ENCODE measurements around the gene METTL16.
"Not testable (repeated sequence)": the region's sequence is repeated elsewhere in the genome, so short reads cannot be mapped to it uniquely, and the experiment has no call there.

Gene METTL16

DNA sequence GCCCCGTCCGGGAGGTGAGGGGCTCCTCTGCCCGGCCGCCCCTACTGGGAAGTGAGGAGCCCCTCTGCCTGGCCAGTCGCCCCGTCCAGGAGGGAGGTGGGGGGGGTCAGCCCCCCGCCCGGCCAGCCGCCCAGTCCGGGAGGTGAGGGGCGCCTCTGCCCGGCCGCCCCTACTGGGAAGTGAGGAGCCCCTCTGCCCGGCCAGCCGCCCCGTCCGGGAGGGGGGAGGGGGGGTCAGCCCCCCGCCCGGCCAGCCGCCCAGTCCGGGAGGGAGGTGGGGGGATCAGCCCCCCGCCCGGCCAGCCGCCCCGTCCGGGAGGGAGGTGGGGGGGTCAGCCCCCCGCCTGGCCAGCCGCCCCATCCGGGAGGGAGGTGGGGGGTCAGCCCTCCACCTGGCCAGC lies 64.2 kb downstream of the METTL16 start:
- not testable (repeated sequence) for DNase-seq

DNA sequence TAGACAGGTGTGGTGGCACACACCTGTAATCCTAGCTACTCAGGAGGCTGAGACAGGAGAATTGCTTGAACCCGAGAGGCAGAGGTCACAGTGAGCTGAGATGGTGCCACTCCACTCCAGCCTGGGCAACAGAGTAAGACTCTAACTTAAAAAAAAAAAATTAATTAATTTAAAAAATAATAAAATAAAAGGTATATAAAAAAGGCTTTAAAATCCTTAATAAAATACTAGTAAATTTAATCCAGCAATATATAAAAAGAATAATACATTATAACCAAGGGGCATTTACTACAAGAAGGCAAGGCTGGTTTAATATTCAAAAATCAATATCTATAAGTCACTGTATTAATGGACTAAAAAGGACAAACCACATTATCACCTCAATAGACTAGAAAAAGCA lies 66.0 kb downstream of the METTL16 start:
- DNase-seq = no peak

DNA sequence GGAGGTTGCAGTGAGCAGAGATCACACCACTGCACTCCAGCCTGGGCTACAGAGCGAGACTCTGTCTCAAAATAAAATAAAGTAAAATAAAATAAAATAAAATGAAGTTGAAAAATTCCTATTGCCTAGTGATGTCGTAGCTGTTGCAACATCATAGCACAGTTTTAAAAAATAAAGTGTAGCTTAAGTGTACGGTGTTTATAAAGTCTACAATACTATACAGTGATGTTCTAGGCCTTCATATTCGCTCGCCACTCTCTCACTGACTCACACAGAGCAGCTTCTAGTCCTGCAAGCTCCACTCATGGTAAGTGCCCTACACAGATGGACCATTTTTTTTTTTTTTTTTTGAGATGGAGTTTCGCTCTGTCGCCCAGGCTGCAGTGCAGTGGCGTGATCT lies 67.3 kb downstream of the METTL16 start:
- no peak for DNase-seq

DNA sequence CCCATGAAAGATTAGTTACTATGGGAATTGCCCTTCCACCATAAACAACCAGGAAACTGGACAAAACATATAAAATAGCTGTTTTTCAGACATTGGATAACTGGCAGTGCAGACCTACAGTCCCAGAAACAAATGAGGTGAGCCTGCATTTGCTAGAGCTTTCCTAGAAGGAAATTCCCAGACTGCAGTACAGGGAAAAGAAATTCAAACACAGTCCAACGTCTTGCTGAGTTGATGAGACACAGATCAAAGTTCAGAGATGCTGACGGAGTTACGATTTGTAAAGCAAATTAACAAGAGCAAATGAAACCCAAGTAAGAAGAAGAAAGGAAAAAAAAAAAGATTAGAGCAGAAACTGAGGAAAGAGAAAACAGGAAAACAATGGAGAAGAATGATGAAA lies 69.5 kb downstream of the METTL16 start:
- no peak for DNase-seq

DNA sequence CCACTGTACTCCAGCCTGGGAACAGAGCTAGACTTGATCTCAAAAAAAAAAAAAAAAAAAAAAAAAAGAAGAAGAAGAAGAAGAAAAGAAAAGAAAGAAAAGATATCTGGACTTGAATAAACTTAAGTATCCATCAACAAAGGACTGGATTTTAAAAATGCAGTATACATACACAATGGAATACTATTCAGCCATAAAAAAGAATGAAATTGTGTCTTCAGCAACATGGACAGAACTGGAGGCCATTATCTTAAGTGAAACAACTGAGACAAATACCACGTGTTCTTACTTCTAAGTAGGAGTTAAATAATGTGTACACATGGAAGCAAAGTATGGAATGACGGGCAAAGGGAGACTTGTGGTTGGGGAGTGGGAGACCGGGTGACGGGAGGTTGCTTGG lies 70.8 kb downstream of the METTL16 start:
- DNase-seq = no peak

DNA sequence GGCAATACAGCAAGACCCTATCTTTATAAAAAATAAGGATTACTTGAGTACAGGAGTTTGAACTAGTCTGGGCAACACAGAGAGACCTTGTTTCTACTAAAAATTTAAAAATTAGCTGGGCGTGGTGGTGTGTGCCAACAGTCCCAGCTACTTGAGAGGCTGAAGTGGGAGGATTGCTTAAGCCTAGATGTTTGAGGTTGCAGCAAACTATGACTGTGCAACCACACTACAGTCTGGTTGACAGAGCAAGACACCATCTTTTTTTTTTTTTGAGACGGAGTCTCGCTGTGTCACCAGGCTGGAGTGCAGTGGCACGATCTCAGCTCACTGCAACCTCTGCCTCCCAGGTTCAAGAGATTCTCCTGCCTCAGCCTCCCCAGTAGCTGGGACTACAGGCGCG lies 71.7 kb downstream of the METTL16 start:
- DNase-seq = not testable (repeated sequence)

DNA sequence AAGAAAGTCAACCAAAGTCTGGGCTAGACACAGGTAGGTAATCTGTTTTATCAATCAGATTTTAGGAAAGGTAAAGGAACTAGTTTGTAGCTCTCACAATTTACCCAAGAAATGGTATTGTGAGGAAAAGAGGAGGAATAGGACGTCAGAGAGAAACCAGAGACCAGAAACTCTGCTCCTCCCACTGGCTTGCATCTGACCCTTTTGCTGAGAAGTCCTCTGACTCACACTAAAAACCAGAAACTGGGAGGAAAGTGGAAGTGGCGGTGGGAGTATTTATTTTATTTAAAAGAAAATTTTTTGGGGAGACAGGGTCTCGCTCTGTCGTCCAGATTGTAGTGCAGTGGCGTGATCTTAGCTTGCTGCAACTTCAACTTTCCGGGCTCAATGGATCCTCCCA lies 72.9 kb downstream of the METTL16 start:
- DNase-seq = no peak

DNA sequence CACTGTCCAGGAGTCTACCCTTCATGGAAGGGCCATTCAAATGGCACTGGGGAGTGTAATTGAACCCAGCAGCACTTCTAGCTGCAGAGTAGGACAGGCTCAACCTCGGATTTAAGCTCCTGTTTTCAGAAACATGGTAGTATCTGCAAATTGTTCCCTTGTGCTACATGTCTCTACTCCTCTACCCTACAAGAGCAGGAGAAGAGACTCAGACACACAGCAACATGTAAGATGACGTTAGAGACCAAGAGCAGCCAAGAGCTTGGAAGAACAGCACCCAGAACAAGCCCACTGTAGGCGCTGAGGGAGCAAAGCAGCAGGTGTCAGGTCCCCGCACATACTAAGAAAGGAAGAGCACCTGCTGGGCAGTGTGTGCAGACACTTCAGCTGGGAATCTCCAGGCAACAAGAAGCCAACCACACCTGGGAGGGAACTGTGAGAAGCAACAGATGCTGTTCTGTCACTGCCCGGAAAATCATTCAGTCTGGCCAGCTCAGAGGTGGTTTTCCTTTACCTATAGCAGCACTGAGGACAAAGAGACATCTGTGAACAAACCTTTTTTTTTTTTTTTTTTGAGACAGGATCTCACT lies 75.3 kb downstream of the METTL16 start:
- no peak for DNase-seq

DNA sequence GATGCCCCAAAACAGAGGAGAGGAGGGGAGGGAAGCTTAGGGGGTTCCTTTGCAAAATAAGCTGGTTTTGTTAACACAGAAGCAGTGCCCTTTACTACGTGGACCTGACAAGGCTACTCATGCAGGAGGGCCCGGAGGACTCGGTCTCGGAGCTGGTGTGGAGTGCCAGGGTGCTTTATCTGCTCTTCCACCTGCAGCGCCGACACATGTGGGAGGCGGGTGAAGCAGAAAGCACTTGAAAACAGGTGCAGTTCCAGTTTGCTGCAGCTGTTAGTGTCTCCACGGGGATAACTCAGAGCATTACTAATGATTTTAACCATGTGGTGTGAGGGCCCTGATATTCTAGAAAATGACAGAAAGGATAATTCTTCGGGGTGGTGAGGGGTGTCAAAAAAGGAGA lies 75.8 kb downstream of the METTL16 start:
- no peak for DNase-seq

DNA sequence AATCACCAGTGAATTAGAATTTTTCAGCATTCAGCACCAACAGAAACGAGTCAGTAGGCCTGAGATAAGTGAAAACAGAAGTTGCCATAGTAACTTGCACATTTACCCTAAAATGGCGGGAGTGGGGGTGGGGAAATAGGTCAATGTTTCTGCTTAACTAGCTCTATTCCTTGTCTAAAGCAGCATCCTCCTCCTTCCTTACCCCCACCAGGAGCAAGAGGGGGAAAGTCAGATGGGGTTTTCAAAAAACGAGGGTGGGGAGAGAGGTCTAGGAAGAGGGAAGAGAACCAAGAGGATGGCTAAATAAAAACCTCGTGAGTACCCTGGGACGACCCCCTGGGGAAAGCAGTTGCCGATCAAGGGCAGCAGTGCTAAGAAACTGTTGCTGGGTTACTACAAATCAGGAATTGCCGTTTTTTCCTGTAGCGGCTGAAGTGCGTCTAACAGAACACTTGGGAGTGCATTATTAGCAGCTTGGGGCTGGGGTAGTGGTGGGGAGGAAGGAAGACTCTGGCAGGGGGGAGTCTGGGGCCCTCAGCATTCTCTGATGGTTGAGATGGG lies 76.4 kb downstream of the METTL16 start:
- DNase-seq = no peak

DNA sequence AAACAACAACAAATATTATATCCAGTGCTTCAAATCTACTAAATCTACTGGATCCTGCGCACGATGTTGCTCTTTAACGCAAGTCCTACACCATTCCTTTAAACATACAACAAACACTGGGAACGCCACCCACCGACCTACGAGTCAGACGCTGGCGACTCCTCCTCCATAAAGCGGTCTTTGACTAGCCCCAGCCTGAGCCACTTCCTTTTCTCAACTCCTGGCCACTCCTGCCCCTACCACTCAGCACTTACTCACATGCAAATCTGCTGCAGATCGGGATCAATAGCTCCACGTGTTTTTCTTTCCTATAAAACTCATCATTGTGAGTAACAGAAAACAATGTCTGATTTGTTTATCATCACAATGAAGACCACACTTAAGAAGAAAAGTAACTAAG lies 78.0 kb downstream of the METTL16 start:
- DNase-seq = no peak

DNA sequence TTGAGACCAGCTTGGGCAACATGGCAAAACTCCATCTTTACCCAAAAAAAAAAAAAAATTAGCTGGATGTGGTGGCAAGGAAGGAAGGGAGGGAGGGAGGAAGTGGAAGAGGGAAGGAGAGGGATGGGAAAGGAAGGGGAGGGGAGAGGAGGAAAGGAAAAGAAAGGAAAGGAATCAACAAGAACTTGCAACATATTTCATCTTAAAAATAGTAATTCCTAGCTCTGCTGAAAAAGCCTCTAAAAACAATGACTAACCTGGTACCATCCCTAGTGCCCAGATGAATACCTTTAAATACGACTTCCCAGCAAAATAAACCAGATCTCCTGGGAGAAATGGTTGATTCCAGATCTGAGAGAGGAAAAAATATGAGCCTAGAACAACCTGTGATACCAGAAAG lies 83.8 kb downstream of the METTL16 start:
- no peak for DNase-seq

DNA sequence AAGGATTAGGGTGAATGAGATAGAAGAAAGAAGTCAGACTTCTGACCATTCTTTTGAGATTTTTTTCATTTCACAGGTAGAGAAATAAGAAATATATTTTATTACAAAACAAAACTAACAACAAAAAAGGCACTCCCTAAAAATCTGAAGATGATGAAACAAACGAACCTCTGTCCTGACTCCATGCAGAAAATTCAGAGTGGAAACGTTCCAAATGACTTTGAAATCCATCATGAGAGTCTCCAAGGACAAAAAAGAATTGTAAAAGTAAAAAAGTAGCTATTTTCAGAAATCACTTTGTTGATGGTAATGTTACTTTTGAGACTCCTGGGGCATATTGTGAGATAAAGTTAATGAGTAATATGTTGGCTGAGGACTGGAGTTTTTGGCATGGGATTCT lies 84.5 kb downstream of the METTL16 start:
- no peak for DNase-seq

DNA sequence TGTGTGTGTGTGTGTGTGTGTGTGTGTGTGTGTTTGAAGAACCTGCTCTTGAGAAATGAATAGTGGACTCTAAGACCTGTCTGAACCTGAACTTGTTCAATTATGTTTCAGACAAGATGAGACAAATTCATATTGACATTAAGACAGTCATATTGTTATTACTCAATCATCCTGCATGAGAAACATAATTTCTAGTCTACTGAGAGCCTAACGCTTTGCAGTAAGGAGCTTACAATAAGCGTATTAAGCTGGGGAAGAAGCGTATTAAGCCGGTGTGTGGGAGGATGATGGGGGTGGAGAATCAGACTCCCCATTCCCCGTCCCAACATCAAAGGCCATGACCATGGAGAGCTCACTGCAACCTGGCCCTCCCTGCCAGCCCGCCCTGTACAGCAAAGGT lies 88.4 kb downstream of the METTL16 start:
- no peak for DNase-seq

DNA sequence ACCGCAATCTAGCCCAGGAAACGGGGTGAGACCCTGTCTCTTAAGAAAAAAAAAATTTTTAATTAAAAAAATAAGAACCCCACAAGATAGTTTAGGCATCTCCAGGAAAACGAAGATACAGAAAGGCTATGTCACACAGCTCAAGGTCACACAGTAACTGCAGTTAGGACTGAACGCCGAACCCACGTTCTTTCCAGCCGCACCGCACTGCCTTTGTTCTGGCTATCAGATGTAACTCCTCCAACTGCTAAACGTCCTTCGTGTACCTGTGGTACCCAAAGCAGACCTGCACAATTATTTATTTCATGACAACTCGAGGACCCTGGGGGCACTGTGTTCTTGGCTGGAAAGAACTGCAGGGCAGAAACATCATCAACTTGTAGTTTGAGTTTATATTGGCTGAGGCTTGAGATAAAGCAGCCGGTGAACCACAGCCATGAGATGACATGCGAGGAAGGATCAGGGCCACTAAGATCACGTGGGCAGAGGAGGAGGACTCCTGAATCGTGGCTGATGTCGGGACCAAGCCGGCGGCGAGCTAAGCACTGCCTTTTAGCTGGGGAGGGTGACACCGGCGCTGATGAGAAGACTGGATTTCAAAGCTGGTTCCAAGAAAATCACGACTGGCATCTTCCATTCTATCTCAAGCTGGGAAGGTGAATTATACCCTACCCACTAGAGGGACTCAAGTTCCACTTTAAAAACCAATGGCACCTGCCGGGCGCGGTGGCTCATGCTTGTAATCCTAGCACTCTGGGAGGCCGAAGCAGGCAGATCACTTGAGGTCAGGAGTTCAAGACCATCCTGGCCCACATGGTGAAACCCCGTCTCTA lies 90.2 kb downstream of the METTL16 start:
- DNase-seq = no peak

DNA sequence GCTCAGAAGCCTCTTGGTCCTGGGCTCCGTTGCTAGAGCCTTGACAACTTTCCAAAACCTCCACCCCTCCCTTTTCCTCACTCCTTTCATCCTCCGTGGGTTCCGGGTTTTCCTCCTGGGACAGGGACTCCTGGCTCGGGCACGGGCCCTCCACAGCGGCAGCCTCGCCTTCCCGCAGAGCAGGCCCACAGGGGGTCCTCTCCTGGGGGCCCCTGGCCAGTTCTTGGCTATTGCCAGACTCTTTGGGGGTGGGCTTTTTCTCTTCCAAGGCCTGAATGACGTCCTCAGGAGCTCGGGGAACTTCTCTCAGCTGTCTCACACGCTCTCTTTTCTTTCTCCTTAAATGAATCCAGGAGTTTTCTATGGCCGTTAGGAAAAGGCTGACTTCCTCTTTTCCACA lies 91.5 kb downstream of the METTL16 start:
- no peak for DNase-seq

DNA sequence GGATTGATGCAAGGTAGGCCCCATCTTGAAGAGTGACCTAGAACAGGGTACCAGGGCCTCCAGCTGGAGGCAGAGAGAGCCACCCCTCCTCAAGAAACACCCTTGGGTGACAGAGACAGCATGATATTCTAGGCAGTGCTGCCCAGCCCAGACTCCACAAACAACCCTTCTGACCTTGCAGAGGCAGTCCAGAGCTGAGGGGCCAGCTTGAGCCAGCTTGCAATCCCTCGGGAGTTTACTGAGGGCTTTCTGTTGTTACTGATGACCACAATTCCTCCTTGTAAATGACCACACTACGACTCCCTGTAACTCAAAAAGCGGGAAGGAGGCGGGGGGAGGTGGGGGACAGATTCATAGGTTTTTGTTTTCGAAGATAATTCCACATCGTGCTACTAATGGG lies 92.2 kb downstream of the METTL16 start:
- no peak for DNase-seq

DNA sequence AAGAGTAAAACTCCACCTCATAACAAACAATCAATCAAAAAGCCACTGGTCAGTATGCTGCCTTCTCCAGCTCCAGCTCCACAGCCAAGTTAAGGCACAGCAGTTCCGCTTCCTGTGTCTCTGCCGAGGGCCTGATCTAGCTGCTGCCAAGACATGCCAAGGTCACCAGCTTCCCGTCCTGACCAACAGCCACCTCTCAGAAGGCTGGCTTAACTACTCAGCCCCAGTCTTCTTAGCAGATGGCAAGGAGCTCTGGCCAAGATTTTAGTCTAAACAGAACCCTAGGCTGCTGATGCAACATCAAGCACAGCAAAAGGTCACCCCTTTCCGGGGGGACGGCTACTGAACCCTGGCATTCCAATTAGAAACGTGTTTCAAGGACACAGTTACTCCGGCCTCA lies 93.1 kb downstream of the METTL16 start:
- no peak for DNase-seq

DNA sequence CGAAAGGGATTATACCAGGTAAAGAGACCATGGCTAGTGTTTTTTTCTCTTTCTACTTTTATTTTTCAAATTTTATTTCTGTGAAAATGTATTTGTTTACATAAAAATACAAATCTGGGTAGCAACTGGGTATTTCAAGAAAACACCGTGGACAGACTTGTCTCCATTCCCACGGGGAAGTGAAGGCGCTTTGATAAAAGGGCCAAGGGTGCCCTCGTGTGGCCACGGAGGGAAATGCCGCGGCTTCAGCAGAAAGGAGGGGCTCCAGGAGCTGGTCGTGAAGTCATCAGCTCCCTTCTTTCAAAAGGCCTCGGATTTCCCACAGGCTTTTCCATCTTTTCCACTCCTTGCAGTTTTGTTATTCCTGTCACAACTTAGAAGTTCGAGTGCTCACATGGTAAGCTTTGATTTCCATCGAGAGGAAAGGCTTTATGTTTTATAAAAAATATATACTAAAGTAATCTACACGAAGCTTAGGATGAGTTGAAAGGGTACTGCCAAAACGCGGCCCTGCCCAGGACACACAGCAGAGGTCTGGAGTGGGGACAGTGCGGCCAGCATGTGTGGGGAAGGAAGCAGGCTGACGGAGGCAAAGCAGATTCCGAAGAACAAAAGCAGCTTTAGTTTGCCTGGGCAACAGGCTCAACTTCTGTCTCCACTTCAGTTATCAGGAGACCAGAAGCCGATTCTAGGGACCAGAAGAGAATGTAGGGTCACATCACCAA lies 95.5 kb downstream of the METTL16 start:
- DNase-seq = peak; percentile 91

DNA sequence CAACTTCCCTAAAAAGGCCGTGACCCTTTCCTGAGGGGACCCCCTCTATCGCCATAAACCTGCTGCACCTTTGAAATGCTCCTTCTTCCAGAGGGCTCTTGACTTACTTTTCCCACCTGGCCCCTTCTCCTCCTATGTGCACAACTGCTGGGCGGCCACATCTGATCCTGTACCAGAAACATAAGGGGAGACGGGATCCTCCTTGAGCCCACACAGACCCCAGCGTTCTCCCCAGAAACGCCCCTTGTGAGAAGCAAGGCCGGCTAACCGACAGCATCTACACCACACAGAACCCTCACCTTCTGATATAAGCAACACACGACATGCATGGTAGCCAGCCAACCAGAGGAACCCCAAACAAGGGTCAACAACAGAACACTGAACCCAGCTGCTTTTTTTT lies 96.6 kb downstream of the METTL16 start:
- no peak for DNase-seq

DNA sequence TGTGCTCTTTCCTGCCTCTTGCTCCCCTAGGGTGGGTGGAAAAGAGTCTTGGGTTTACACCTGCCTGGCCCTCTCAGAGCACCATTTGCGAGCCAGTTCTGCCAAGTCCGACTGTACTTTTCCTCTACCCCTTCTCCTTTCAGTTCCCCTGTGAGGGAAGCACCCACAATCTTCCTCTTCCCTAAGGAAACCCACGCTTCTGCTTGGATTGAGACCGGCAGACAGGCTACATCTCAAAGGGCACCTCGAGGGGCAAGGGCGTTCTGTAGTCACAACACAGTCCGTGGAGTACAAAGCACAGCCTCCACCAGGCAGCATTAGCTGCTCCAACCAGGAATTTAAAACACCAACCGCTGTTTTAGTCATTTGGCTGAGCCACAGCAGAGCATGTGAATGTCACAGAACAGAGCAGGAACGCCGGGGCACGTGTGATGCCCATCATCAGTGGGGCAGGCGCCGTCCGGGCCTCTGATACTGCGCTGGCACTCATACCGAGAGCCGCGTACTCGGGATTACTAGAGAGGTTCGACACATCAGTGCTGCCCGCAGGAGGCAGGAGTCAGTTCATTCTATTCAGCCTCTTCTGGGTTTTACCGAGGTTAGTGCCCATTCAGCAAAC lies 97.1 kb downstream of the METTL16 start:
- no peak for DNase-seq

DNA sequence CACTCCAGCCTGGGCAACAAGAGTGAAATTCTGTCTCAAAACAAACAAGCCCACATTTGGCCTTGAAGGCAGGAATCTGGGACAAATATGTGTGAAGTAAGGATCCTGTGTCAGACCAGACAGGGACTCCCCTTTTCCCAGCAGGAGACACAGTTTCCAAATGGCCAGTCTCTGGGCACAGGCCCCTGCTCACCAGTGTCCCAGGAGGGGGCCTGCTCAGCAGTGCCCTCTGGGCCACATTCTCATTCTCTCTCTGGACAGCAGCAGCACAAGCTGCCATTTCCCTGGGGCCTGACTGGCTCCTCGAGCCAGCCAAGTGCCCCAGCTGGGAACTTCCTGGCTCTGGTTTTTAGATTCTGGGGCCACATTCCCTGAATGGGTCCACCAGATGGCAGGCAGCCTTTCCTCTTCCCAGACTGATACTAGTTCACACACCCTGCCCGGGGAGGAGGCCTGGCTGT lies 99.1 kb downstream of the METTL16 start:
- DNase-seq = no peak

DNA sequence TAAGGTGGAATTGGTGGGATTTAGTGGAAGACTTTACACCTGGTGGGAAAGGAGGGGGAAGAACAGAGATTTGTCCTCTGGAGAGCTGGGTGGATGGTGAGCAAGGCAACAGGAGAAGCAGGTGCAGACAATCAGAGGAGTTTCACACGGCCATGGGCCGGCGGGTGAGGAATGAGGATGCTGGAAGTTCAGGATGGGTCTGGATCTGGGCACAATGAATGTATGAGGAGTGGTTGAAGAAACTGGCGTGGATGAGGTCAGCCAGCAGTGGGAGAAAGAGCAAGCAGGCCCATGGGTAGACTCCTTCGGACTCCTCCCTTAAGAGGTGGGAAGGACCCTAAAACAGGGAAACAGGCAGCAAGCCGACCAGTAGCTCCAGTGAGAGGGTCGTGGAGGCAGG lies 100.7 kb downstream of the METTL16 start:
- DNase-seq = no peak
